ENCODE results near the gene FAM222A. TPM values are rescaled to one million over a fixed set of nuclear protein-coding genes. Genes with fewer than 3 reads are reported as not detected.

The FAM222A gene
- total RNA-seq, 4 donors from 2014 or later = 0.54 to 3.7 (median 0.92) TPM

DNA sequence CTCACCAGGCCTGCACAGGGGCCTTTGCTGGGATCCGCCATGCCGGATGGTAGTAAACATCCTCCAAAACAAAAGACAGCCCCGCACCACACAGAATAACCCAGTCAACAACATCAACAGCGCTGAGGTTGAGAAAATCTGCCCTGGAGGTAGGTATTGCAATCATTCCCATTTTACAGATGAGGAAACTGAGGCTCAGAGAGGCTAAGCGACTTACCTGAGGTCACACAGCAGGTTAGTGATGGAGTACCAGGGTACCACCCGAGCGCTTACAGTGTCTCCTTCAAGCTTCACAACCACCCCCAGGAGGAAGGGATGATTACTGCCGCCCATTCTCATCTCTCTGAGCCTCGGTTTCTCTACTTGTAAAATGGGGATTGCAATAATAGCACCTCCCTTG, 104.6 kb downstream of the FAM222A start:
- ATAC-seq = no peak
- Histone ChIP-seq H3K36me3 (no peaks in the 10 kb centered on the region), H3K27ac (no peak overlapping the region), H3K9me3 (no peaks in the 10 kb centered on the region), H3K27me3 (peaks cover 43% of the 10 kb centered on the region), H3K4me1 (no peaks in the 10 kb centered on the region), H3K4me3 (no peak overlapping the region)
- 87 to 89% methylated on average over 4 to 9 of the region's 9 CpGs for WGBS, 2 donors (ENCODE audit: low coverage in 1 of 2)
- TF ChIP-seq POLR2A (IDR thresholded peaks at IDR 0.05) (no peak), POLR2AphosphoS5 (IDR thresholded peaks at IDR 0.05) (no peak), EP300 (IDR thresholded peaks at IDR 0.05) (no peak)
- TF ChIP-seq, protein P1, sequence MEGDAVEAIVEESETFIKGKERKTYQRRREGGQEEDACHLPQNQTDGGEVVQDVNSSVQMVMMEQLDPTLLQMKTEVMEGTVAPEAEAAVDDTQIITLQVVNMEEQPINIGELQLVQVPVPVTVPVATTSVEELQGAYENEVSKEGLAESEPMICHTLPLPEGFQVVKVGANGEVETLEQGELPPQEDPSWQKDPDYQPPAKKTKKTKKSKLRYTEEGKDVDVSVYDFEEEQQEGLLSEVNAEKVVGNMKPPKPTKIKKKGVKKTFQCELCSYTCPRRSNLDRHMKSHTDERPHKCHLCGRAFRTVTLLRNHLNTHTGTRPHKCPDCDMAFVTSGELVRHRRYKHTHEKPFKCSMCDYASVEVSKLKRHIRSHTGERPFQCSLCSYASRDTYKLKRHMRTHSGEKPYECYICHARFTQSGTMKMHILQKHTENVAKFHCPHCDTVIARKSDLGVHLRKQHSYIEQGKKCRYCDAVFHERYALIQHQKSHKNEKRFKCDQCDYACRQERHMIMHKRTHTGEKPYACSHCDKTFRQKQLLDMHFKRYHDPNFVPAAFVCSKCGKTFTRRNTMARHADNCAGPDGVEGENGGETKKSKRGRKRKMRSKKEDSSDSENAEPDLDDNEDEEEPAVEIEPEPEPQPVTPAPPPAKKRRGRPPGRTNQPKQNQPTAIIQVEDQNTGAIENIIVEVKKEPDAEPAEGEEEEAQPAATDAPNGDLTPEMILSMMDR (IDR thresholded peaks at IDR 0.05) = no peak

DNA sequence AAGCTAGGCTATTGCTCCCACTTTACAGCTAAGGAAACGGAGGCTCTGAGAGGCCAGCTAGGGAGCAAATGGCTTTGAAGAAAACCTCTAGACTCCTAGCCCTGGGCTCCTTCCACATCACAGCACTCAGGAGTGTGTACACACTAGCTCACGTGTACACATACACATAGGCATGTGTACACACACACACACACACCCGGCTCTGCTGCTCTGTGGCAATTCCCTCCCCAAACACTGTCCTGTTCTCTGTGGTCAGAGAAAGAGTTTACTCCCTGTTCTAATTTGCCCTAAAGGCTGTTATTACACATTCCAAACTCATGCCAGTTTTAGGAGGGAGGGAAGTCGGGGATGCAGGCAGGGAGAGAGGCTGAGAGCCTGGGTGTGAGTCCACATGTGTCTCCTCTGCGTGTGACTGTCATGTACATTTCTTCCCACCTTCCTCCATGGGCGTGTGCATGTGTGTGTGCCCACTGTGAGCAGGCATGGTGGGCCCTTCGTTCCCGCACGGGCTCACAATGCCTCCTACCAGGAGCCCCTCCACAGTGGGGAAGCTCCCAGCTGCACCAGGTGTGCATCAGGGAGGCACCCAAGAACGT, 105.4 kb downstream of the FAM222A start:
- ATAC-seq = no peak
- no peaks in the 10 kb centered on the region for H3K9me3 ChIP-seq
- H3K4me1 ChIP-seq = no peaks in the 10 kb centered on the region
- TF ChIP-seq POLR2AphosphoS5 (IDR thresholded peaks at IDR 0.05) (no peak), POLR2A (IDR thresholded peaks at IDR 0.05) (no peak), EP300 (IDR thresholded peaks at IDR 0.05) (no peak)
- TF ChIP-seq, protein P1 (IDR thresholded peaks at IDR 0.05) = no peak
- peaks cover 42% of the 10 kb centered on the region for H3K27me3 ChIP-seq
- no peaks in the 10 kb centered on the region for H3K36me3 ChIP-seq
- 40 to 50% methylated on average over 3 to 8 of the region's 10 CpGs for WGBS, 2 donors (ENCODE audit: low coverage in 1 of 2)
- H3K27ac ChIP-seq = no peak overlapping the region
- no peak overlapping the region for H3K4me3 ChIP-seq

Other genes with a start within 250 kb of the FAM222A start
- 100 to 1,000 TPM in 1 of 4 donors, 10 to 100 TPM in 3; 76.8 to 104 (median 94.5) TPM for gene KCTD10, start 236.5 kb upstream of the FAM222A start, total RNA-seq
- gene UBE3B, start 236.2 kb upstream of the FAM222A start, total RNA-seq = 10 to 100 TPM; 45.2 to 63.6 (median 62.8) TPM
- gene MMAB, start 140.3 kb upstream of the FAM222A start, total RNA-seq = 10 to 100 TPM; 22.3 to 39.6 (median 31.1) TPM
- 10 to 100 TPM in 2 of 4 donors, 1 to 10 TPM in 2; 6.2 to 18.2 (median 10.4) TPM for gene MVK, start 140.0 kb upstream of the FAM222A start, total RNA-seq
- gene TRPV4, start 119.6 kb downstream of the FAM222A start, total RNA-seq = under 1 TPM in 3 of 4 donors, not detected in 1; 0.13 to 0.82 (median 0.19) TPM
- 10 to 100 TPM; 35.2 to 70.3 (median 51.8) TPM for gene GLTP, start 166.7 kb downstream of the FAM222A start, total RNA-seq
- 10 to 100 TPM; 12.4 to 29.4 (median 17.6) TPM for gene TCHP, start 186.4 kb downstream of the FAM222A start, total RNA-seq

Data from gastroesophageal sphincter (tissue), 4 donors.